IMR-90 (cell line): ENCODE measurements around the gene FAM217B.

Experiments
- CTCF ChIP-seq: conservative IDR thresholded peaks from 2 replicates; pipeline ENCODE4 v1.5.1; 2012; ENCODE audit warnings: mild to moderate bottlenecking, low read depth, low read length, improper control_type of control experiment
- MXI1 ChIP-seq: IDR thresholded peaks from 2 replicates; pipeline ENCODE4 v1.6.1; 2012; ENCODE audit warnings: low read depth, mild to moderate bottlenecking, low read length, moderate library complexity, borderline replicate concordance
- RAD21 ChIP-seq: IDR thresholded peaks from 2 replicates; pipeline ENCODE4 v1.6.1; 2012; ENCODE audit warnings: low read length, improper control_type of control experiment
- RFX5 ChIP-seq: IDR thresholded peaks from 2 replicates; pipeline ENCODE4 v1.8.0; 2012; ENCODE audit warnings: low read depth, mild to moderate bottlenecking, low read length, moderate library complexity
- SMC3 ChIP-seq: fragments of 150-350 bp; IDR thresholded peaks from 2 replicates; pipeline ENCODE4 v1.6.1; 2016; ENCODE audit warnings: low read depth, mild to moderate bottlenecking, antibody characterized with exemption, low read length, moderate library complexity

- TF ChIP-seq CTCF (no peak), MXI1 (no peak), RFX5 (no peak), RAD21 (no peak), SMC3 (no peak)
Measured at GRCh38 chr20:59933296-59933848, 6.8 kb upstream of the FAM217B start, which contains the start of gene SYCP2.
